Measurements from ENCODE around the gene UMAD1. TPM values are rescaled to one million over a fixed set of nuclear protein-coding genes. Genes with fewer than 3 reads are reported as not detected.

Gene UMAD1
- total and polyA plus RNA-seq, 8 donors = 5.0 to 20.8 (median 17.2) TPM

- ATAC-seq = no peak
- no peak overlapping the region for H3K27ac ChIP-seq
Measured at GRCh38 chr7:7698930-7699329, 58.4 kb downstream of the UMAD1 start.

GRCh38 chr7:7699380-7699779 lies 58.8 kb downstream of the UMAD1 start:
- no peaks in the 10 kb centered on the region for H3K36me3 ChIP-seq
- H3K9me3 ChIP-seq = no peaks in the 10 kb centered on the region
- H3K4me1 ChIP-seq = peaks cover 11 to 32% (median 25%) of the 10 kb centered on the region in 3 donors
- DNase-seq (no peak), FAIRE-seq (no peak), ATAC-seq (no peak)
- H3K4me3 ChIP-seq = no peak overlapping the region
- H3K27me3 ChIP-seq = no peaks in the 10 kb centered on the region
- TF ChIP-seq CTCF (IDR thresholded peaks at IDR 0.05) = no peak
- H3K27ac ChIP-seq = no peak overlapping the region
- intact Hi-C loops (cut with DNase I) = no loop called here

More at GRCh38 chr7:7698930-7699329, 58.4 kb downstream of the UMAD1 start:
- no peak for FAIRE-seq
- DNase-seq = no peak
- Histone ChIP-seq H3K4me3 (no peak overlapping the region), H3K4me1 (peaks cover 11 to 32% (median 25%) of the 10 kb centered on the region in 3 donors), H3K27me3 (no peaks in the 10 kb centered on the region), H3K9me3 (no peaks in the 10 kb centered on the region), H3K36me3 (no peaks in the 10 kb centered on the region)
- 76 to 90% methylated on average over 2 of the region's 2 CpGs for WGBS, 2 donors
- intact Hi-C loops (cut with DNase I) = no loop called here
- no peak for TF ChIP-seq CTCF (IDR thresholded peaks at IDR 0.05)

- no peak for TF ChIP-seq CTCF (IDR thresholded peaks at IDR 0.05)
- H3K9me3 ChIP-seq = no peaks in the 10 kb centered on the region
- DNase-seq (no peak), FAIRE-seq (no peak), ATAC-seq (no peak)
- H3K27ac ChIP-seq = no peak overlapping the region
- H3K4me3 ChIP-seq = no peak overlapping the region
- peaks cover 11 to 30% (median 22%) of the 10 kb centered on the region in 3 donors for H3K4me1 ChIP-seq
- H3K36me3 ChIP-seq = no peaks in the 10 kb centered on the region
- H3K27me3 ChIP-seq = no peaks in the 10 kb centered on the region
- intact Hi-C loops (cut with DNase I) = no loop called here
Measured at GRCh38 chr7:7699970-7700369, 59.4 kb downstream of the UMAD1 start.

GRCh38 chr7:7701527-7701926 lies 61.0 kb downstream of the UMAD1 start:
- FAIRE-seq (no peak), DNase-seq (no peak), ATAC-seq (no peak)
- no peak overlapping the region for H3K27ac ChIP-seq
- H3K9me3 ChIP-seq = no peaks in the 10 kb centered on the region
- intact Hi-C loops (cut with DNase I) = no loop called here
- no peak overlapping the region for H3K4me3 ChIP-seq
- WGBS, 2 donors = 36 to 47% methylated on average over 1 of the region's 1 CpG
- H3K27me3 ChIP-seq = no peaks in the 10 kb centered on the region
- no peaks in the 10 kb centered on the region for H3K36me3 ChIP-seq
- TF ChIP-seq CTCF (IDR thresholded peaks at IDR 0.05) = no peak
- H3K4me1 ChIP-seq = peaks cover 6 to 15% (median 11%) of the 10 kb centered on the region in 3 donors

- Histone ChIP-seq H3K4me1 (peaks cover 0 to 7% (median 4%) of the 10 kb centered on the region in 3 donors), H3K36me3 (no peaks in the 10 kb centered on the region), H3K27ac (no peak overlapping the region), H3K4me3 (no peak overlapping the region), H3K9me3 (no peaks in the 10 kb centered on the region), H3K27me3 (no peaks in the 10 kb centered on the region)
- WGBS, 2 donors = 75 to 81% methylated on average over 4 of the region's 4 CpGs
- ATAC-seq = no peak
- intact Hi-C loops (cut with DNase I) = no loop called here
- DNase-seq = no peak
- no peak for FAIRE-seq
- TF ChIP-seq CTCF (IDR thresholded peaks at IDR 0.05) = no peak
Measured at GRCh38 chr7:7702826-7703225, 62.3 kb downstream of the UMAD1 start.
